A172 (cell line): ENCODE measurements around the gene FOXJ1. TPM values are rescaled to one million over a fixed set of nuclear protein-coding genes. Genes with fewer than 3 reads are reported as not detected.
A peak's percentile ranks its signal among the peaks of the same experiment; 100 is the strongest.

Experiments
- DNase-seq: peaks from one replicate; pipeline ENCODE4 v3.0.0-alpha.2; 2015; ENCODE audit warnings: low spot score
- total RNA-seq: library from RNA; depleted of rRNA; stranded (reverse); fragments of >200 nt; shearing (Covaris generic); gene quantifications from 2 replicates; pipeline ENCODE4 v1.2.3, GENCODE V29; 2014

Gene FOXJ1
- total RNA-seq, 1 experiment from 2014 or later = not detected

GRCh38 chr17:76140661-76141211 is 309 bp downstream of the FOXJ1 start:
- DNase-seq = no peak

GRCh38 chr17:76139801-76140660 is 1.0 kb downstream of the FOXJ1 start:
- no peak for DNase-seq

GRCh38 chr17:76138896-76139752 is 1.9 kb downstream of the FOXJ1 start:
- no peak for DNase-seq

- no peak for DNase-seq
Observed at GRCh38 chr17:76138234-76138895, 2.7 kb downstream of the FOXJ1 start.

- DNase-seq = no peak
Observed at GRCh38 chr17:76137351-76138233, 3.5 kb downstream of the FOXJ1 start.

GRCh38 chr17:76137001-76137350 is 4.1 kb downstream of the FOXJ1 start:
- DNase-seq = no peak

- DNase-seq = no peak
Observed at GRCh38 chr17:76136276-76137000, 4.6 kb downstream of the FOXJ1 start.

GRCh38 chr17:76135810-76136188 is 5.2 kb downstream of the FOXJ1 start:
- DNase-seq = no peak

GRCh38 chr17:76134911-76135809 is 5.9 kb downstream of the FOXJ1 start:
- DNase-seq = no peak

- peak; percentile 13 for DNase-seq
Observed at GRCh38 chr17:76132574-76133338, 8.3 kb downstream of the FOXJ1 start.

GRCh38 chr17:76131692-76132573 is 9.1 kb downstream of the FOXJ1 start:
- no peak for DNase-seq

- DNase-seq = no peak
Observed at GRCh38 chr17:76131051-76131691, 9.9 kb downstream of the FOXJ1 start.

GRCh38 chr17:76130473-76130872 is 10.6 kb downstream of the FOXJ1 start:
- DNase-seq = no peak

GRCh38 chr17:76125922-76126321 is 15.1 kb downstream of the FOXJ1 start:
- DNase-seq = no peak

GRCh38 chr17:76125391-76125675 is 15.7 kb downstream of the FOXJ1 start:
- no peak for DNase-seq

GRCh38 chr17:76124582-76125390 is 16.3 kb downstream of the FOXJ1 start:
- DNase-seq = peak; percentile 24
